ENCODE measurements around the gene NCF2. TPM values are rescaled to one million over a fixed set of nuclear protein-coding genes. Genes with fewer than 3 reads are reported as not detected.

Gene NCF2
- total RNA-seq, 1 experiment from 2014 or later, result 31.3 TPM

GRCh38 chr1:183565261-183565660, 25.0 kb downstream of the NCF2 start:
- Histone ChIP-seq H3K9me3 (ENCODE audit: low read length) (no peaks in the 10 kb centered on the region), H3K27ac (ENCODE audit: low read length) (no peak overlapping the region), H3K4me3 (ENCODE audit: low read length) (no peak overlapping the region), H3K9ac (ENCODE audit: low read length) (no peak overlapping the region), H3F3A (ENCODE audit: low read length, unreplicated experiment) (peaks cover 6% of the 10 kb centered on the region), H2AFZ (ENCODE audit: low read length) (no peak overlapping the region), H3K27me3 (ENCODE audit: low read length) (no peaks in the 10 kb centered on the region), H3K79me2 (ENCODE audit: low read length) (peaks cover 14% of the 10 kb centered on the region; the same call in 1 of the 2 replicates), H4K20me1 (ENCODE audit: low read length) (no peaks in the 10 kb centered on the region), H3K36me3 (ENCODE audit: low read depth, low read length) (no peaks in the 10 kb centered on the region), H3K4me2 (ENCODE audit: low read length) (no peak overlapping the region), H3K9me2 (replicated peaks; ENCODE audit: low read length) (no peaks in the 10 kb centered on the region), H3K4me1 (ENCODE audit: insufficient read depth, low read length) (peaks cover 34% of the 10 kb centered on the region)
- no peak for DNase-seq
- CTCF ChIA-PET, result no interaction called here
- intact Hi-C loops (cut with micrococcal nuclease), result no loop called here
- POLR2A ChIA-PET (ENCODE audit: unreplicated experiment), result no interaction called here
- no TSS peak for BruUV-seq (replicated peaks)
- TF ChIP-seq EZH2 (IDR thresholded peaks at IDR 0.05; ENCODE audit: low read length, unreplicated experiment) (no peak), CTCF (conservative IDR thresholded peaks at IDR 0.05; ENCODE audit: low read depth, low read length) (no peak), EZH2phosphoT487 (IDR thresholded peaks at IDR 0.05; ENCODE audit: borderline replicate concordance, low read length) (no peak)
- ATAC-seq, result no peak

- Histone ChIP-seq H3K4me3 (ENCODE audit: low read length) (no peak overlapping the region), H3K27ac (ENCODE audit: low read length) (no peak overlapping the region), H3K9me3 (ENCODE audit: low read length) (no peaks in the 10 kb centered on the region), H3F3A (ENCODE audit: low read length, unreplicated experiment) (no peaks in the 10 kb centered on the region), H2AFZ (ENCODE audit: low read length) (no peak overlapping the region), H3K9me2 (replicated peaks; ENCODE audit: low read length) (no peaks in the 10 kb centered on the region), H3K9ac (ENCODE audit: low read length) (no peak overlapping the region), H3K4me2 (ENCODE audit: low read length) (no peak overlapping the region), H3K36me3 (ENCODE audit: low read depth, low read length) (no peaks in the 10 kb centered on the region), H3K4me1 (ENCODE audit: insufficient read depth, low read length) (peaks cover 11% of the 10 kb centered on the region), H4K20me1 (ENCODE audit: low read length) (no peaks in the 10 kb centered on the region), H3K27me3 (ENCODE audit: low read length) (no peaks in the 10 kb centered on the region), H3K79me2 (ENCODE audit: low read length) (peaks cover 7% of the 10 kb centered on the region; the same call in 1 of the 2 replicates)
- no peak for ATAC-seq
- CTCF ChIA-PET, result interaction anchor here (0.7 to 0.8 kb wide), 2 partner anchors 60 to 122 kb away, joined by 3 to 4 read pairs; no protein-coding TSS in a partner anchor
- POLR2A ChIA-PET (ENCODE audit: unreplicated experiment), result no interaction called here
- intact Hi-C loops (cut with micrococcal nuclease), result no loop called here
- DNase-seq, result no peak
- BruUV-seq (replicated peaks), result no TSS peak
- TF ChIP-seq EZH2phosphoT487 (IDR thresholded peaks at IDR 0.05; ENCODE audit: borderline replicate concordance, low read length) (no peak), CTCF (conservative IDR thresholded peaks at IDR 0.05; ENCODE audit: low read depth, low read length) (no peak), EZH2 (IDR thresholded peaks at IDR 0.05; ENCODE audit: low read length, unreplicated experiment) (no peak)
These were observed 27.6 kb downstream of the NCF2 start for GRCh38 chr1:183562701-183563100.

GRCh38 chr1:183559061-183559460, 31.2 kb downstream of the NCF2 start:
- no peaks in the 10 kb centered on the region for H4K20me1 ChIP-seq (ENCODE audit: low read length)
- H3K9ac ChIP-seq (ENCODE audit: low read length), result no peak overlapping the region
- H3K9me2 ChIP-seq (replicated peaks; ENCODE audit: low read length), result no peaks in the 10 kb centered on the region
- H3K27ac ChIP-seq (ENCODE audit: low read length), result no peak overlapping the region
- TF ChIP-seq EZH2phosphoT487 (IDR thresholded peaks at IDR 0.05; ENCODE audit: borderline replicate concordance, low read length), result no peak
- TF ChIP-seq CTCF (conservative IDR thresholded peaks at IDR 0.05; ENCODE audit: low read depth, low read length), result no peak
- no peaks in the 10 kb centered on the region for H3K9me3 ChIP-seq (ENCODE audit: low read length)
- no peak overlapping the region for H3K4me3 ChIP-seq (ENCODE audit: low read length)
- DNase-seq (no peak), ATAC-seq (no peak)
- intact Hi-C loops (cut with micrococcal nuclease), result no loop called here
- CTCF ChIA-PET, result no interaction called here
- no peaks in the 10 kb centered on the region for H3F3A ChIP-seq (ENCODE audit: low read length, unreplicated experiment)
- POLR2A ChIA-PET (ENCODE audit: unreplicated experiment), result no interaction called here
- no peaks in the 10 kb centered on the region for H3K4me1 ChIP-seq (ENCODE audit: insufficient read depth, low read length)
- peaks cover 8% of the 10 kb centered on the region for H3K36me3 ChIP-seq (ENCODE audit: low read depth, low read length)
- no TSS peak for BruUV-seq (replicated peaks)
- no peaks in the 10 kb centered on the region for H3K27me3 ChIP-seq (ENCODE audit: low read length)
- H2AFZ ChIP-seq (ENCODE audit: low read length), result no peak overlapping the region
- no peak overlapping the region for H3K4me2 ChIP-seq (ENCODE audit: low read length)
- no peaks in the 10 kb centered on the region for H3K79me2 ChIP-seq (ENCODE audit: low read length)

Data from PC-3 (cell line).